GM12875 (cell line): Measurements from ENCODE around the gene FNDC3B.
"Not testable (repeated sequence)": the region's sequence is repeated elsewhere in the genome, so short reads cannot be mapped to it uniquely, and the experiment has no call there.

Experiments
- H3K4me3 ChIP-seq: one replicate; pipeline ENCODE4 v1.5.1; 2011; ENCODE audit warnings: low read depth, low read length, control low read depth
- TF ChIP-seq, protein P1 (sequence below): IDR thresholded peaks from 2 replicates; pipeline ENCODE4 v1.5.1; 2011; ENCODE audit warnings: low read depth, mild to moderate bottlenecking, control low read depth, inconsistent platforms, low read length, moderate library complexity, borderline replicate concordance; ENCODE audit not compliant: insufficient read depth

FNDC3B gene

DNA sequence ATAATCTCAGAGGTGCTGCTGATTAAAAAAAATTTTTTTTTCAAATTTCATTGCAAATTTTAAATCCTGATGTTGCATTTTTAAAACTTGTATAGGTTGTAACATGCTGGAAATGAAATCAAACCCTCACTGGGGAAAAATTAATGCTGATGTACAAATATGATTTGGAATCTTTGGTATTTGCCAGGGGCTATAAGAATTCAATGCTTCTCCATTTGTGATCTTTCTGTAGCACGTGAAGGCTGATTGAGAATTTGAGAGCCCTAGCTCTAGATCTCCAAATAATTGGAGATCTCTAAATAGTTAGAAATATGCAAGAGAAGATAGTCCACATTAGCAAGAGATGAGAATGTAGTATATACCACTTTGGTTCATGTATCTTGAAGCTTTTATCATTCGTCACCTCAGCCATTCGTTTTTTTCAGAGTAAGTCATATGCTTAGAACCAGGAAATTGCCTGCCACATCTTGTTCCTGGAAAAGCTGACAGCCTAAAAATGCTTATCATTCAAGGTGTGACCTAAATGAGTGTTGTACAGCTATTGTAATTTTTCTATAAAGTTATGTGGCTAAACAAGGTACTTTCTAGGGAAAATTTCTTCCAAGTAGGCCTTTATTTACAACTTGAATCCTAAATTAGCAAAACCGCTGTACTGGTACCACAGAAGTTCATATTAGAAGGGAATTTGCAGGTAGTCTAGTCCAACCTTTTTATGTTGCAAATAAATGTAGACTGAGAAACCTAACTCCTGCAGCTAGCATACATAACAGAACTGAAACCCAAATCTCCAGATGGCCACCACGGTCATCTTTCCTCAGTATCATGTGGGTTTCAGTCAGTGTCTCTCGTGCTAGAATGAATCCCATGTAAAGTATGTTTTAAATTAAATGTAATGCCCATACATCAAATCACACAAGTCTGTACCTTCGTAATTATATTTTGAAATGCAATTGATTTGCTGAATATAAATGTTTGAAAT is 48.5 kb downstream of the FNDC3B start:
- TF ChIP-seq, protein P1, sequence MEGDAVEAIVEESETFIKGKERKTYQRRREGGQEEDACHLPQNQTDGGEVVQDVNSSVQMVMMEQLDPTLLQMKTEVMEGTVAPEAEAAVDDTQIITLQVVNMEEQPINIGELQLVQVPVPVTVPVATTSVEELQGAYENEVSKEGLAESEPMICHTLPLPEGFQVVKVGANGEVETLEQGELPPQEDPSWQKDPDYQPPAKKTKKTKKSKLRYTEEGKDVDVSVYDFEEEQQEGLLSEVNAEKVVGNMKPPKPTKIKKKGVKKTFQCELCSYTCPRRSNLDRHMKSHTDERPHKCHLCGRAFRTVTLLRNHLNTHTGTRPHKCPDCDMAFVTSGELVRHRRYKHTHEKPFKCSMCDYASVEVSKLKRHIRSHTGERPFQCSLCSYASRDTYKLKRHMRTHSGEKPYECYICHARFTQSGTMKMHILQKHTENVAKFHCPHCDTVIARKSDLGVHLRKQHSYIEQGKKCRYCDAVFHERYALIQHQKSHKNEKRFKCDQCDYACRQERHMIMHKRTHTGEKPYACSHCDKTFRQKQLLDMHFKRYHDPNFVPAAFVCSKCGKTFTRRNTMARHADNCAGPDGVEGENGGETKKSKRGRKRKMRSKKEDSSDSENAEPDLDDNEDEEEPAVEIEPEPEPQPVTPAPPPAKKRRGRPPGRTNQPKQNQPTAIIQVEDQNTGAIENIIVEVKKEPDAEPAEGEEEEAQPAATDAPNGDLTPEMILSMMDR = no peak
- no peak overlapping the region for H3K4me3 ChIP-seq

DNA sequence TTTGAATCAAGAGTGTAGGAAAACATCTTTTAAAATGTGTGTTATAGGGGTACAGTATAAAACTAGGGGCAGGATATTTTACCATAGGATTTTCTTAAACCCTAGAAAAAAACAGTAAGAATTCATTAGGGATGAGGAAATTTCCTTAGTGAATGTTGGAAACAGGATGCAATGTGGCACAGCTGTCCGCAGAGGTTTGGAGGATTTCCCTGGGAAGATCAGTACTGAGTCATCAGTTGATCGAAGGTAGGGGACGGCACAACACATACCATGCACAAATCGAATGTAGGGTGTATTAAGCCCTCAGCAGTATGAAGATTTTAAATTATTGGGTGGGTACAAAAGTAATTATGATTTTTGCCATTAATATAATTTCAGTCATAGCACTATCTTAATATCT is 49.9 kb downstream of the FNDC3B start:
- TF ChIP-seq, protein P1 = no peak
- no peak overlapping the region for H3K4me3 ChIP-seq

DNA sequence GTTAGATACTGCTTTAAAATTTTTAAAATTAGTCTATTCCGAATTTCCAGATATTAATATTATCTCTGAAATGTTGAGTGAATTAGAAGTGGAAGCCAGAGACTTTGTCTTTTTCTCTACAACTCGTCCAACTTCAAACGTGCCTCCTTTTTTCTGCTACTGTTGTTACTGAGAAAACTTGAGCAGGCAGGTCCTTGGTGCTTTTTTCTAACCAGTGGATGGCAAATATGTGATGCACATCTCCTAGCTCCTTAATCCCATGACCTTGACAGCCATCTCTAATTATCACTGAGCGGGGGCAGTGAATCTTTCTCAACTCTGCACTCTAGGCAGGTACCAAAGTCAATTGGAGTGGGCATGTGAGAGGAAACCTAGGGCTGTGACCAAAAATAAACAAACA is 50.7 kb downstream of the FNDC3B start:
- H3K4me3 ChIP-seq = no peak overlapping the region

DNA sequence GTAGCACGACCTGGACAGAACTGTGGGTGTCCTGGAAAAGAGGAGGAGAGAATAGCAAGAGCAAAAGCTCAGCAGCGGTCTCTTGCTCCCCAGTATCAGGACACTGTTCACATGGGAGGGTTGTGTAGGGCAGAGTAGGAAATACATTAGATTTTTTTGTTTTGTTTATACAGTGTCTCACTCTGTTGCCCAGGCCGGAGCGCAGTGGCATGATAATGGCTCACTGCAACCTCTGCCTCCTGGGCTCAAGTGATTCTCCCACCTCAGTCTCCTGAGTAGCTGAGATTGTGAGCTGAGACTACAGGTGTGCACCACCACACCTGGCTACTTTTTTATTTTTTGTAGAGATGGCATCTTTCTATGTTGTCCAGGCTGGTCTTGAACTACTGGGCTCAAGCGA is 53.3 kb downstream of the FNDC3B start:
- TF ChIP-seq, protein P1 = no peak
- no peak overlapping the region for H3K4me3 ChIP-seq

More for the DNA sequence above, 50.7 kb downstream of the FNDC3B start:
- TF ChIP-seq, protein P1 = no peak

DNA sequence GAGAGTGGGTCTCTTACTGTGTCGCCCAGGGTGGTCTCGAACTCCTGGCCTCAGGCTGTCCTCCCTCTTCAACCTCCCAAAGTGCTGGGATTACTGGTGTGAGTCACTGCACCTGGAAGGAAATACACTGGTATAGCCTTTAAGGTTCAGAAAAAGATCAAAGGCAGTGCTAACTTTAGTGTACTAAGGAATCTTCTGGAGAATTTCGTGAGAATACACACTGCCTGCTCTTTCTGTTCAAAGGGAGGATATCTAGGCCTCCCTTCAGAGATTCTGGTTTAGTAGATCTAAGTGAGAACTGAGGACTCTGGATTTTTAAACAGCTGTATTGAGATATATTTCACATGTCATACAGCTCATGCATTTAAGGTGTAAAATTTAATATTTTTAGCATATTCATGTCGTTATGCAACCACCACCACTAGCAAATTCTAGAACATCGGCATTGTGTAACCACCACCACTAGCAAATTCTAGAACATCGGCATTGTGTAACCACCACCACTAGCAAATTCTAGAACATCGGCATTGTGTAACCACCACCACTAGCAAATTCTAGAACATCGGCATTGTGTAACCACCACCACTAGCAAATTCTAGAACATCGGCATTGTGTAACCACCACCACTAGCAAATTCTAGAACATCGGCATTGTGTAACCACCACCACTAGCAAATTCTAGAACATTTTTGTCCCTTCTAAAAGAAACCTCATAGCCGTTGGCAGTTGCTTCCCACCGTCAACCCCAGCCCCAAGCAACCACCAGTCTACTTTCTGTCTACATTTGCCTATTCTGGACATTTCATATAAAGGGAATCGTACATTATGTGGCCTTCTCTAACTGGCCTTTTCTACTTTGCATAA is 54.4 kb downstream of the FNDC3B start:
- H3K4me3 ChIP-seq = not testable (repeated sequence)

DNA sequence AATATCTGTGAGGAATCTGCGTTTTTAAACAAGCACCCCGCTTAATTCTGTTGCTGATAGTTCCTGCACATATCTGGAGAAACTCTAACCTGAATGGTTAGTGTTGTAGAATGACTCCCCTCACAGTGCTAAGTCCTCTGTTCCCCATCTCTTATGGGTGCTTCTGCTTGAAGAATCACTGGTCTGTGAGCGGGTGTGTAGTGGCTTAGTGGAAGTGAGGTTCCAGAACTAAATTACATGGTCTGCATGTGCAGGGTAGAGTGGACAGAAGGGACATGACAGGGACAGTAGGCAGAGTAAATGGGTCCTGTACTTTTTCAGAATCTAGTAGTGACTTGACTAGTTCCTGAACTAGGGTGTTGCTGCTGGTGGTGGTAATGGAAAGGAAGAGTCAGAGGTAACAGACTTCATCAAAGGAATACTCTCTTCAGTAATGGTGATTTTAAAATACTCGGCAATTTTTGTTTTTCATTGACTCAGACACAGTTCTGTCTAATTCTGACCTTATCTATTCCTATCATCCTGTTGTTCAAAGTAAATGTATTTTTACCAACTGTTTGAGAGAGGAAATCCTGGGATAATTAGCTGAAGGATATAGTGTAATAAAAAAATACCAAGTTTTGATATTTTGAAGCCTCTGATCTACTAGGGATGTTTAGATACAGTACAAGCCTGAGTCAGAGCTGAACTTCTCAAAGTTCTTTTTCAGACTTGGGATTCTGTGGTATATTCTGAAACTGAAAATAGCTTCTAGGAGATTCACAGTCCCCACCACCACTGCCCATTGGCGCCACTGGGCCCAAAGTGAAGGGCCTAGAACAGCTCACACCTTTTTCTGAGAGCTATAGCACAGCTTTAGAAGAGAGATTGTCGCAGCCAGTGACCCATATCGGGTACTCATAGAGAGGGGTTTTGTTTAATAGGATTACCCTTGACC is 55.5 kb downstream of the FNDC3B start:
- TF ChIP-seq, protein P1 = 0 out of 2 replicates have a peak, but pooled peaks have one; percentile 18
- no peak overlapping the region for H3K4me3 ChIP-seq
